Ishikawa (cell line): ENCODE results near the gene PUSL1.

Source experiments
- CEBPB ChIP-seq: IDR thresholded peaks from 2 replicates; pipeline ENCODE4 v1.6.1; 2012
- CREB1 ChIP-seq: IDR thresholded peaks from 2 replicates; pipeline ENCODE4 v1.6.1; 2012; ENCODE audit warnings: low read depth
- EGR1 ChIP-seq: IDR thresholded peaks from 2 replicates; pipeline ENCODE4 v1.6.1; 2012
- EP300 ChIP-seq: IDR thresholded peaks from 2 replicates; pipeline ENCODE4 v1.6.1; 2012; ENCODE audit warnings: borderline replicate concordance
- FOXM1 ChIP-seq: IDR thresholded peaks from 2 replicates; pipeline ENCODE4 v1.6.1; 2012; ENCODE audit warnings: low read depth, borderline replicate concordance
- MAX ChIP-seq: IDR thresholded peaks from 2 replicates; pipeline ENCODE4 v1.6.1; 2012
- NFIC ChIP-seq: IDR thresholded peaks from 2 replicates; pipeline ENCODE4 v1.6.1; 2012
- RAD21 ChIP-seq: IDR thresholded peaks from 2 replicates; pipeline ENCODE4 v1.6.1; 2012; ENCODE audit warnings: low read depth
- TAF1 ChIP-seq: IDR thresholded peaks from 2 replicates; pipeline ENCODE4 v1.6.1; 2012; ENCODE audit warnings: low read depth, mild to moderate bottlenecking
- TCF12 ChIP-seq: IDR thresholded peaks from 2 replicates; pipeline ENCODE4 v1.6.1; 2012; ENCODE audit warnings: low read depth
- TEAD4 ChIP-seq: IDR thresholded peaks from 2 replicates; pipeline ENCODE4 v1.6.1; 2012
- USF1 ChIP-seq: IDR thresholded peaks from 2 replicates; pipeline ENCODE4 v1.6.1; 2012
- YY1 ChIP-seq: IDR thresholded peaks from 2 replicates; pipeline ENCODE4 v1.6.1; 2012; ENCODE audit warnings: low read depth
- ZBTB7A ChIP-seq: IDR thresholded peaks from 2 replicates; pipeline ENCODE4 v1.6.1; 2012; ENCODE audit warnings: low read depth
- TF ChIP-seq, protein P1 (sequence below): IDR thresholded peaks from 2 replicates; pipeline ENCODE4 v1.6.1; 2012; ENCODE audit warnings: low read depth, mild to moderate bottlenecking

The PUSL1 gene

GRCh38 chr1:1356166-1356795 lies 47.9 kb downstream of the PUSL1 start:
- TF ChIP-seq CREB1 (no peak), CEBPB (no peak), ZBTB7A (no peak), MAX (no peak), EGR1 (no peak), NFIC (no peak), TEAD4 (no peak), RAD21 (no peak), USF1 (no peak), YY1 (no peak)
- TF ChIP-seq, protein P1, sequence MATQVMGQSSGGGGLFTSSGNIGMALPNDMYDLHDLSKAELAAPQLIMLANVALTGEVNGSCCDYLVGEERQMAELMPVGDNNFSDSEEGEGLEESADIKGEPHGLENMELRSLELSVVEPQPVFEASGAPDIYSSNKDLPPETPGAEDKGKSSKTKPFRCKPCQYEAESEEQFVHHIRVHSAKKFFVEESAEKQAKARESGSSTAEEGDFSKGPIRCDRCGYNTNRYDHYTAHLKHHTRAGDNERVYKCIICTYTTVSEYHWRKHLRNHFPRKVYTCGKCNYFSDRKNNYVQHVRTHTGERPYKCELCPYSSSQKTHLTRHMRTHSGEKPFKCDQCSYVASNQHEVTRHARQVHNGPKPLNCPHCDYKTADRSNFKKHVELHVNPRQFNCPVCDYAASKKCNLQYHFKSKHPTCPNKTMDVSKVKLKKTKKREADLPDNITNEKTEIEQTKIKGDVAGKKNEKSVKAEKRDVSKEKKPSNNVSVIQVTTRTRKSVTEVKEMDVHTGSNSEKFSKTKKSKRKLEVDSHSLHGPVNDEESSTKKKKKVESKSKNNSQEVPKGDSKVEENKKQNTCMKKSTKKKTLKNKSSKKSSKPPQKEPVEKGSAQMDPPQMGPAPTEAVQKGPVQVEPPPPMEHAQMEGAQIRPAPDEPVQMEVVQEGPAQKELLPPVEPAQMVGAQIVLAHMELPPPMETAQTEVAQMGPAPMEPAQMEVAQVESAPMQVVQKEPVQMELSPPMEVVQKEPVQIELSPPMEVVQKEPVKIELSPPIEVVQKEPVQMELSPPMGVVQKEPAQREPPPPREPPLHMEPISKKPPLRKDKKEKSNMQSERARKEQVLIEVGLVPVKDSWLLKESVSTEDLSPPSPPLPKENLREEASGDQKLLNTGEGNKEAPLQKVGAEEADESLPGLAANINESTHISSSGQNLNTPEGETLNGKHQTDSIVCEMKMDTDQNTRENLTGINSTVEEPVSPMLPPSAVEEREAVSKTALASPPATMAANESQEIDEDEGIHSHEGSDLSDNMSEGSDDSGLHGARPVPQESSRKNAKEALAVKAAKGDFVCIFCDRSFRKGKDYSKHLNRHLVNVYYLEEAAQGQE = no peak

- no peak for TF ChIP-seq CREB1
- no peak for TF ChIP-seq EP300
- TF ChIP-seq RAD21 = no peak
- TF ChIP-seq USF1 = no peak
- no peak for TF ChIP-seq CEBPB
- no peak for TF ChIP-seq FOXM1
- no peak for TF ChIP-seq YY1
- no peak for TF ChIP-seq TCF12
- TF ChIP-seq TEAD4 = no peak
- no peak for TF ChIP-seq EGR1
- TF ChIP-seq NFIC = no peak
- no peak for TF ChIP-seq TAF1
These were observed 48.5 kb downstream of the PUSL1 start for GRCh38 chr1:1356796-1357401.

DNA sequence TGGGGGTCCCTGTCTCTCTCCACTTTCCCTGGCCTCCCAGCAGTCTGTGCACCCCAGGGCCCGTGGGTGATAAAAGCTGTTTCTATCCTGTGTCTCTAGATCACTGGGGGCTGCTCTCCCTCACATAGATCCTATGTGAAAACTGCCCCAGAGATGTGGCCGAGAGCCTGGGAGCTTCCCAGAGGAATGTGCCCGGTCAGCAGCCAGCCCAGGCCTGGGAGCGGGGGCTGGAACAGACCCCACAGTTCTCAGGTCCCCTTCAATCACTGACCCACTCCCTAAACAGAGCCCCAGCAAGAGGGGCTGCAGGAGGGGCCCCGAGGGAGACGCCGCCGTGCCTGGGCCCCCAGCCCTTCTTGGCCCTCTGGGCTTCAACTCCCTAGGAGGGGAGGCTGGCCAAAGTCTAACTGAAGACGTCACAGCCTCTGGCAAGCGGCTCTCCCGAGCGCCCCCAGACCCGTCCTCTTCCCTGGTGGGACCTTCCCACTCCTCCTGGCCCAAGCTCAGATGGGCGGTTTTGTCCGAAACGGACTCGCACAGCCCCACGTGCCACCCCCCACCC lies 49.6 kb downstream of the PUSL1 start:
- TF ChIP-seq FOXM1 (no peak), EGR1 (no peak), USF1 (no peak), RAD21 (no peak), YY1 (no peak)

DNA sequence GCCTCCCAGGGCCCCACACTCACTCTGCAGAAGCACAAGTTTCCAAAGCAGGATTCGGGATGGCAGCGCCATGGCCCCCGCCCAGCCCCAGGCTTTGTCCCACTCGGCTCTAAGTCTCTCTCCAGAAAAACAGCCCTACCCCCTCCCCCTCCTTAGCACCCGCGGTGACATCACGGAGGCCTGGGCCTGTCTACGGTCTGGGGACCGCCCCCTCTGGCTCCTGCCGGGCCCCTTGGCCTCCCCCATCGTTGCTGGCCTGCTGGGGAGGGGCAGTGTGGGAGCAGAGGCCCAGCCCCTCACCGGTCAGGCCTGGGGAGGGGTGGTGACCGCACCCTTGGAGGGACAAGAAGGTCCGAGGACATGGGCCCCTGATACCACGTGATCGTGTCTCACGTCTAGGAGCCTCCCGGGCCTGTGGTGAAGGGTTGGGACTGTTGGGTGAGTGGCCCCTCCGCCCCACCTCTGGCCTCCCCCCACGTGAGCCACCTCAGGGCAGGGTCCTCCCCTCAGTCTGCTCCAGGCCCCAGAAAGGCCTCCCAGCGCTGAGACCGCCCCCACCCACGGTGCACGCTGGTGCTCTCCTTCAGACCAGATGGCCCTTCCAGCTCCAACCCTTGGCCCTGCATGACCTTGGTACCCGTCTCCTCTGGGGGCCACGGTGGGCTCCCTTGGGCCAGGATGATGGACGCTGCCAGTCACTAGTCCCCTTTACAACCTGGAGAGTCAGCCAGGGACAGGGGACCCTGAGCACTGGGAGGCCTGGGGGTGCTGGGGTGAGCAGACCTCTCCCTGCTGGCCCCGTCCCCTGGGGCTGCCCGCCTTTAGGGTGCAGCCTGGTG lies 50.3 kb downstream of the PUSL1 start, which contains the start of gene MXRA8:
TSS of gene MXRA8 (minus strand) at position 123 of the 839 bp plus-strand sequence. CDS start at position 72, 51 bp downstream.
- TF ChIP-seq EP300 = no peak
- no peak for TF ChIP-seq TCF12
- no peak for TF ChIP-seq CREB1
- no peak for TF ChIP-seq MAX
- TF ChIP-seq FOXM1 = no peak
- no peak for TF ChIP-seq CEBPB
- TF ChIP-seq RAD21 = no peak
- TF ChIP-seq, protein P1 = no peak
- no peak for TF ChIP-seq TAF1
- TF ChIP-seq YY1 = no peak
- TF ChIP-seq NFIC = no peak
- no peak for TF ChIP-seq ZBTB7A
- no peak for TF ChIP-seq USF1
- no peak for TF ChIP-seq TEAD4
- TF ChIP-seq EGR1 = no peak
